ENCODE measurements around the gene MAP1LC3B. TPM values are rescaled to one million over a fixed set of nuclear protein-coding genes. Genes with fewer than 3 reads are reported as not detected.

MAP1LC3B gene
- total RNA-seq: 24.2 and 34.9 TPM in 2 replicates

GRCh38 chr16:87391950-87392820 is at the start of gene MAP1LC3B:
Gene MAP1LC3B (plus strand): TSS chr16:87392336. CDS start chr16:87392428, 92 bp downstream.

GRCh38 chr16:87383505-87384161 is 8.5 kb upstream of the MAP1LC3B start, which contains the start of gene FBXO31:
Gene FBXO31 (minus strand): TSS chr16:87383776. CDS start chr16:87383744, 32 bp downstream.

Other genes with a start within 250 kb of the MAP1LC3B start
- 3.5 TPM in 2 replicates for gene C16orf95, start 74.9 kb upstream of the MAP1LC3B start, total RNA-seq
- 17.3 and 27.7 TPM in 2 replicates for gene FBXO31, start 8.6 kb upstream of the MAP1LC3B start, total RNA-seq
- gene ZCCHC14, start 100.7 kb downstream of the MAP1LC3B start, total RNA-seq: 8.4 and 9.0 TPM in 2 replicates
- gene JPH3, start 210.2 kb downstream of the MAP1LC3B start, total RNA-seq: not detected in 2 replicates

Measured in placental epithelial cell (primary cell).